Thyroid gland (tissue), 4 donors: ENCODE measurements around the gene SGTB.

Experiments used
- CTCF ChIP-seq, 6 experiments: fragments of 200-600 bp in 3 of 6; fragments of 450-650 bp in 3 of 6; sonication (generic) in 3 of 6; IDR thresholded peaks; one replicate each; pipeline ENCODE4 v1.5.1; 2016 to 2019; ENCODE audit warnings: antibody characterized with exemption in 6 of 6, mild to moderate bottlenecking in 2 of 6, inconsistent platforms in 1 of 6, moderate library complexity in 1 of 6
- POLR2A ChIP-seq, 2 donors: fragments of 450-650 bp; IDR thresholded peaks; one replicate each; pipeline ENCODE4 v1.6.1; 2017; ENCODE audit warnings: antibody characterized with exemption in 2 of 2, mild to moderate bottlenecking in 2 of 2, moderate library complexity in 1 of 2

- TF ChIP-seq CTCF (IDR thresholded peaks at IDR 0.05): no peak
- no peak for TF ChIP-seq POLR2A (IDR thresholded peaks at IDR 0.05)
Measured at GRCh38 chr5:65769539-65769938, 47.6 kb upstream of the SGTB start.
